Mucosa of descending colon (tissue), 3 donors: Measurements from ENCODE around the gene DRD5. TPM values are rescaled to one million over a fixed set of nuclear protein-coding genes. Genes with fewer than 3 reads are reported as not detected.

ENCODE experiments used
- ATAC-seq: fragments of 200-7000 bp; cut with Tn5 transposase; one replicate; pipeline ENCODE4 v1.9.1; 2020; ENCODE audit warnings: mild to moderate bottlenecking, moderate library complexity
- DNase-seq, 3 donors: peaks; one replicate each; pipeline ENCODE4 v3.0.0-alpha.2; 2020
- H3K36me3 ChIP-seq: fragments of 200-600 bp; one replicate; pipeline ENCODE4 v1.8.0; 2021; ENCODE audit warnings: low read depth, mild to moderate bottlenecking
- H3K4me1 ChIP-seq: fragments of 200-600 bp; one replicate; pipeline ENCODE4 v1.8.0; 2021; ENCODE audit warnings: low read depth, mild to moderate bottlenecking
- H3K4me3 ChIP-seq: fragments of 200-600 bp; one replicate; pipeline ENCODE4 v1.8.0; 2021; ENCODE audit warnings: mild to moderate bottlenecking
- H3K9me3 ChIP-seq: fragments of 200-600 bp; one replicate; pipeline ENCODE4 v1.8.0; 2021; ENCODE audit warnings: mild to moderate bottlenecking
- intact Hi-C, 2 donors: fragments of 100-400 bp; cut with DNase I in 1 of 2; cut with micrococcal nuclease in 1 of 2; formaldehyde crosslinking; loops; one replicate each; pipeline versions ENCODE4 v1.11.0 to v1.11.1; 2022; cut with DNase I, micrococcal nuclease
- total RNA-seq, 3 donors: library from RNA; stranded (reverse); fragmentation: NEBNext Ultra II Directional in 2 of 3; extraction: Animal tissue kit (Norgen Biotek cat#: 25700) in 2 of 3; gene quantifications; one replicate each; pipeline versions ENCODE4 v1.2.1 to v1.2.4, GENCODE V29; 2021 to 2023
- TF ChIP-seq, protein P1 (sequence below): fragments of 200-600 bp; IDR thresholded peaks from one replicate; pipeline ENCODE4 v1.8.0; 2022; ENCODE audit warnings: antibody characterized with exemption, mild to moderate bottlenecking
- donor health status: DM: no; HTN: no; CAD: no; lungs with moderate emphysema.
- donor health status: DM: no; HTN: no; CAD: no.
- donor health status: DM: no; HTN: yes; CAD: no.

Gene DRD5
- total RNA-seq, 3 donors from 2014 or later = 0.13 TPM; not detected in 2

GRCh38 chr4:9825049-9825448 lies 43.6 kb downstream of the DRD5 start:
- intact Hi-C loops = no loop called here
- DNase-seq = no peak
- TF ChIP-seq, protein P1, sequence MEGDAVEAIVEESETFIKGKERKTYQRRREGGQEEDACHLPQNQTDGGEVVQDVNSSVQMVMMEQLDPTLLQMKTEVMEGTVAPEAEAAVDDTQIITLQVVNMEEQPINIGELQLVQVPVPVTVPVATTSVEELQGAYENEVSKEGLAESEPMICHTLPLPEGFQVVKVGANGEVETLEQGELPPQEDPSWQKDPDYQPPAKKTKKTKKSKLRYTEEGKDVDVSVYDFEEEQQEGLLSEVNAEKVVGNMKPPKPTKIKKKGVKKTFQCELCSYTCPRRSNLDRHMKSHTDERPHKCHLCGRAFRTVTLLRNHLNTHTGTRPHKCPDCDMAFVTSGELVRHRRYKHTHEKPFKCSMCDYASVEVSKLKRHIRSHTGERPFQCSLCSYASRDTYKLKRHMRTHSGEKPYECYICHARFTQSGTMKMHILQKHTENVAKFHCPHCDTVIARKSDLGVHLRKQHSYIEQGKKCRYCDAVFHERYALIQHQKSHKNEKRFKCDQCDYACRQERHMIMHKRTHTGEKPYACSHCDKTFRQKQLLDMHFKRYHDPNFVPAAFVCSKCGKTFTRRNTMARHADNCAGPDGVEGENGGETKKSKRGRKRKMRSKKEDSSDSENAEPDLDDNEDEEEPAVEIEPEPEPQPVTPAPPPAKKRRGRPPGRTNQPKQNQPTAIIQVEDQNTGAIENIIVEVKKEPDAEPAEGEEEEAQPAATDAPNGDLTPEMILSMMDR = no peak
- Histone ChIP-seq H3K9me3 (no peaks in the 10 kb centered on the region), H3K4me3 (no peak overlapping the region), H3K36me3 (no peaks in the 10 kb centered on the region), H3K4me1 (no peaks in the 10 kb centered on the region)
- no peak for ATAC-seq

DNA sequence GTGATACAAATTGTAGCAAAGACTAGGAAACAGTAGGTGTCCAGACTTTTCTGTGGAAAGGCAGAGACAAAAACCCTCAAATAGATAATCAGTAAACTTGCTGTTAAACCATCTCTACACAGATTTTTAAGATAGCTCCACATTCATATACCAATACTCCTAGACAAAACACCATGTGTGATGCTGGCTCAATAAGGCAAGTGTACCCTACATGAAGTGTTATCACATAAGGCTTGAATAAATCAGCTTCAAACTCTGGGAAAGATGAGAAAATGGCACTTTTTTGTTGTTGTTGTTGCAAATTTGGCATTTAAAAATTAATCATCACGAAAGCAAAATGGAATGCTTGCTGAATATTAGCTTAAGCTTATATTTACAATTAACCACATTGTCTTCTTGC lies 45.1 kb downstream of the DRD5 start:
- Histone ChIP-seq H3K9me3 (no peaks in the 10 kb centered on the region), H3K36me3 (no peaks in the 10 kb centered on the region), H3K4me1 (no peaks in the 10 kb centered on the region), H3K4me3 (no peak overlapping the region)
- TF ChIP-seq, protein P1 = no peak
- intact Hi-C loops = no loop called here
- DNase-seq (no peak), ATAC-seq (no peak)

DNA sequence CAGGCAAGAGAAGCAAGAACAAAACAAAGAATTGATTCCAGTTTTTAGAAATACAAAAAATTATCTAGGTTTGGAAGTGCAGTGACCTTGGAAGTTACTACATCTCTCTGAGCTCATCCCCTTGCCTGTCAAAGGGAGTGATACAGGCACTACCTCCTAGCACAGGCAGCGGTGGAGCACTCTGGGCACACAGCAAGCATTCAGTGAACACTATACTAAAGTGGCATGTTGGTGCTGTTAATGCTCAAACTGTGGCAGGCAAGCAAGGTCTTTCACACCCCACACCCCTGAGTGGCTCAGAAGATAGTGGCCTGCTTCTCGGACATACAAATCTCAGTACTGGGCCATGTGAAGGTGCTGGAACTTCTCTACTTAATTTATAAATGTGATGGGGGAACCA lies 51.2 kb downstream of the DRD5 start:
- intact Hi-C loops = no loop called here
- Histone ChIP-seq H3K9me3 (no peaks in the 10 kb centered on the region), H3K4me1 (no peaks in the 10 kb centered on the region), H3K36me3 (no peaks in the 10 kb centered on the region), H3K4me3 (no peak overlapping the region)
- TF ChIP-seq, protein P1 = no peak
- DNase-seq = no peak
- no peak for ATAC-seq

DNA sequence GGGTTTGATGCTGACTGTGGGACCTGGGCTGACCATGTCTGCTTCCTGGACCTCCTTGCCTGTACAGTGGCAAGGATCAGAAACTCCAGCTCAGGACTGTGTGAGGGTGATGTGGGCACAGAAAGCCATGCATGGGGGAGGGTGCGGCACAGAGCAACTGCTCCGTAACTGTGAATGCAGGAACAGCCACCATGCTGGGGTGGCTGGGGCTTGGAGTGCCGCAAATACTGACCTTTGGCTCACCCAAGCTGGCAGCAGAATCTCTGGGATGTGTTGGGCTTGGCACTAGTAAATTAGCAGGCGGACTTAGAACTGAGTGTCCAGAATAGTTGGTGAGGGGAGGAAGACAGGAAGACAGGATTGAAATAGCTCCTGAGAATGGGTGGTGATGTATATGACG lies 52.0 kb downstream of the DRD5 start:
- Histone ChIP-seq H3K4me3 (no peak overlapping the region), H3K9me3 (no peaks in the 10 kb centered on the region), H3K4me1 (no peaks in the 10 kb centered on the region), H3K36me3 (no peaks in the 10 kb centered on the region)
- ATAC-seq = no peak
- intact Hi-C loops = no loop called here
- DNase-seq = no peak
- TF ChIP-seq, protein P1 = no peak

Other genes with a start within 250 kb of the DRD5 start
- 1 to 10 TPM; 4.8 to 8.9 (median 8.1) TPM for gene SLC2A9, start 239.9 kb downstream of the DRD5 start, total RNA-seq